ENCODE data around the gene KRT72.
"Not testable (repeated sequence)": the region's sequence is repeated elsewhere in the genome, so short reads cannot be mapped to it uniquely, and the experiment has no call there.

Gene KRT72

GRCh38 chr12:52606096-52606495 is 4.8 kb upstream of the KRT72 start:
- DNase-seq, result no peak

GRCh38 chr12:52605542-52605941 is 4.3 kb upstream of the KRT72 start:
- no peak for DNase-seq

GRCh38 chr12:52604859-52605258 is 3.6 kb upstream of the KRT72 start:
- no peak for DNase-seq

- no peak for DNase-seq
Observed at GRCh38 chr12:52603314-52603713, 2.1 kb upstream of the KRT72 start.

GRCh38 chr12:52602552-52602951 is 1.3 kb upstream of the KRT72 start:
- DNase-seq, result no peak

GRCh38 chr12:52601671-52602070 is 408 bp upstream of the KRT72 start:
- no peak for DNase-seq

- DNase-seq, result no peak
Observed at GRCh38 chr12:52600475-52600874, 788 bp downstream of the KRT72 start.

GRCh38 chr12:52600071-52600470 is 1.2 kb downstream of the KRT72 start:
- DNase-seq, result no peak

- DNase-seq, result no peak
Observed at GRCh38 chr12:52598966-52599365, 2.3 kb downstream of the KRT72 start.

GRCh38 chr12:52594237-52594636 is 7.0 kb downstream of the KRT72 start:
- not testable (repeated sequence) for DNase-seq

- DNase-seq, result no peak
Observed at GRCh38 chr12:52591521-52591920, 9.7 kb downstream of the KRT72 start.

GRCh38 chr12:52590021-52590420 is 11.2 kb downstream of the KRT72 start:
- no peak for DNase-seq

GRCh38 chr12:52587563-52587962 is 13.7 kb downstream of the KRT72 start:
- DNase-seq, result no peak

- DNase-seq, result no peak
Observed at GRCh38 chr12:52585946-52586345, 15.3 kb downstream of the KRT72 start.

GRCh38 chr12:52585066-52585465 is 16.2 kb downstream of the KRT72 start:
- DNase-seq, result no peak

- DNase-seq, result no peak
Observed at GRCh38 chr12:52584156-52584682, 17.0 kb downstream of the KRT72 start.

- DNase-seq, result no peak
Observed at GRCh38 chr12:52582971-52583456, 18.2 kb downstream of the KRT72 start.

- no peak for DNase-seq
Observed at GRCh38 chr12:52582486-52582885, 18.8 kb downstream of the KRT72 start.

GRCh38 chr12:52581481-52581880 is 19.8 kb downstream of the KRT72 start:
- no peak for DNase-seq

GRCh38 chr12:52581066-52581465 is 20.2 kb downstream of the KRT72 start:
- DNase-seq, result no peak

- no peak for DNase-seq
Observed at GRCh38 chr12:52580496-52580895, 20.8 kb downstream of the KRT72 start.

- DNase-seq, result no peak
Observed at GRCh38 chr12:52579468-52580465, 21.5 kb downstream of the KRT72 start.

GRCh38 chr12:52578469-52578868 is 22.8 kb downstream of the KRT72 start:
- no peak for DNase-seq

- DNase-seq, result no peak
Observed at GRCh38 chr12:52577316-52577715, 23.9 kb downstream of the KRT72 start.
